22Rv1 (cell line): ENCODE results near the gene BPIFB6.

Experiments
- H3K27ac ChIP-seq: fragments of 450-650 bp; 2 replicates; pipeline ENCODE4 v1.5.1; 2017
- CTCF ChIP-seq: fragments of 450-650 bp; IDR thresholded peaks from 2 replicates; pipeline ENCODE4 v1.5.1; 2017; ENCODE audit warnings: mild to moderate bottlenecking
- ZFX ChIP-seq: fragments of 450-650 bp; IDR thresholded peaks from 2 replicates; pipeline ENCODE4 v1.6.1; 2017; ENCODE audit warnings: antibody characterized with exemption, borderline replicate concordance

BPIFB6 gene

GRCh38 chr20:33070111-33071053 is 38.9 kb downstream of the BPIFB6 start:
- H3K27ac ChIP-seq = no peak overlapping the region
- TF ChIP-seq CTCF = no peak
- no peak for TF ChIP-seq ZFX

- TF ChIP-seq CTCF (no peak), ZFX (no peak)
- H3K27ac ChIP-seq = no peak overlapping the region
Observed at GRCh38 chr20:33071198-33071597, 39.8 kb downstream of the BPIFB6 start.

GRCh38 chr20:33072362-33072761 is 40.9 kb downstream of the BPIFB6 start:
- H3K27ac ChIP-seq = no peak overlapping the region
- TF ChIP-seq CTCF (no peak), ZFX (no peak)

- no peak overlapping the region for H3K27ac ChIP-seq
- TF ChIP-seq CTCF (no peak), ZFX (no peak)
Observed at GRCh38 chr20:33072813-33073212, 41.4 kb downstream of the BPIFB6 start.

GRCh38 chr20:33074675-33075074 is 43.2 kb downstream of the BPIFB6 start:
- TF ChIP-seq CTCF (no peak), ZFX (no peak)
- no peak overlapping the region for H3K27ac ChIP-seq

GRCh38 chr20:33075281-33075680 is 43.8 kb downstream of the BPIFB6 start:
- H3K27ac ChIP-seq = no peak overlapping the region

More at GRCh38 chr20:33075281-33075680, 43.8 kb downstream of the BPIFB6 start:
- TF ChIP-seq ZFX (no peak), CTCF (no peak)
